ENCODE data around the gene VWC2L.

The VWC2L gene

DNA sequence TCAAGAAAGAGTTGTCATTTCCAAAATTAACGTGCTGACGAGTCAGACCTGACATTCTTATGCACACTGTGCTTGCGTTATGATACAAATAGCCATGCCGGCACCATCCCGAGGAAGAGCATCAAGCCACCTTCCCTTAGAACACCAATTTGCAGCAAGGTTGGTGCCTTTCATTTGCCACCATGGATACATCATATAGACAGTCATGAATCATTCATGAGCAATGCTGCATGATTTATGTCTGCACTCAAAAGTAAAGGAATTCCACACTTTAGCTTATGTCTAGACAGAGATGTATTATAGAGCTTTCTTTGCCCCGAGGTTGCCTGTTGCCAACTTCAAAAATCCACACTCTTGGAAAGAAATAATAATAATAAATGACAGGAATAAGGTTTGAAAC is 166.9 kb downstream of the VWC2L start:
- TF ChIP-seq, protein P1, sequence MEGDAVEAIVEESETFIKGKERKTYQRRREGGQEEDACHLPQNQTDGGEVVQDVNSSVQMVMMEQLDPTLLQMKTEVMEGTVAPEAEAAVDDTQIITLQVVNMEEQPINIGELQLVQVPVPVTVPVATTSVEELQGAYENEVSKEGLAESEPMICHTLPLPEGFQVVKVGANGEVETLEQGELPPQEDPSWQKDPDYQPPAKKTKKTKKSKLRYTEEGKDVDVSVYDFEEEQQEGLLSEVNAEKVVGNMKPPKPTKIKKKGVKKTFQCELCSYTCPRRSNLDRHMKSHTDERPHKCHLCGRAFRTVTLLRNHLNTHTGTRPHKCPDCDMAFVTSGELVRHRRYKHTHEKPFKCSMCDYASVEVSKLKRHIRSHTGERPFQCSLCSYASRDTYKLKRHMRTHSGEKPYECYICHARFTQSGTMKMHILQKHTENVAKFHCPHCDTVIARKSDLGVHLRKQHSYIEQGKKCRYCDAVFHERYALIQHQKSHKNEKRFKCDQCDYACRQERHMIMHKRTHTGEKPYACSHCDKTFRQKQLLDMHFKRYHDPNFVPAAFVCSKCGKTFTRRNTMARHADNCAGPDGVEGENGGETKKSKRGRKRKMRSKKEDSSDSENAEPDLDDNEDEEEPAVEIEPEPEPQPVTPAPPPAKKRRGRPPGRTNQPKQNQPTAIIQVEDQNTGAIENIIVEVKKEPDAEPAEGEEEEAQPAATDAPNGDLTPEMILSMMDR (conservative IDR thresholded peaks at IDR 0.05; ENCODE audit: low read depth): no peak
- peak; percentile 28 for DNase-seq (ENCODE audit: low spot score)
- H3K27ac ChIP-seq: no peak overlapping the region
- ChIA-PET CTCF (no interaction called here), POLR2A (ENCODE audit: low non-redundant PET) (no interaction called here)

DNA sequence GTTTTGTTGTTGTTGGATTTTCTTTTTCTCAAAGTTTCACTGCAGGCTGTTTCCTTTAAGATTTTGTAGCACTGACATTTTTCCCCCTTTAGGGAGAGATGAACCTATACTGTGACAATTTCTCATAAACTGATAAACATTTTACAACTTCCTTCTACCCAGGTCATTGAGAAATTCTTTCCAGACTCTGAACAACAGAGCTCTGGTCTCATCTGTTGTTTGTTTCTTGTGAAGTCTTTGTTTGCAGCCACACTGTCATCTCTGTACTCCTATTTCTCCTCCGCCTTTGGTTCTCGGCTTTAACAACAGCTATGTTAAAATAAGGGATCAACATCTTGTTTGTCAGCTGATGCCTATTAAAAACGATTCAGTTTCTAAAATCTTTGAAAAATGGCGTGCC is 167.6 kb downstream of the VWC2L start:
- ChIA-PET CTCF (interaction anchor here (0.7 kb wide), 1 partner anchor 691 kb away, joined by 3 read pairs; no protein-coding TSS in a partner anchor), POLR2A (ENCODE audit: low non-redundant PET) (no interaction called here)
- TF ChIP-seq, protein P1 (conservative IDR thresholded peaks at IDR 0.05; ENCODE audit: low read depth): no peak
- no peak overlapping the region for H3K27ac ChIP-seq
- no peak for DNase-seq (ENCODE audit: low spot score)

DNA sequence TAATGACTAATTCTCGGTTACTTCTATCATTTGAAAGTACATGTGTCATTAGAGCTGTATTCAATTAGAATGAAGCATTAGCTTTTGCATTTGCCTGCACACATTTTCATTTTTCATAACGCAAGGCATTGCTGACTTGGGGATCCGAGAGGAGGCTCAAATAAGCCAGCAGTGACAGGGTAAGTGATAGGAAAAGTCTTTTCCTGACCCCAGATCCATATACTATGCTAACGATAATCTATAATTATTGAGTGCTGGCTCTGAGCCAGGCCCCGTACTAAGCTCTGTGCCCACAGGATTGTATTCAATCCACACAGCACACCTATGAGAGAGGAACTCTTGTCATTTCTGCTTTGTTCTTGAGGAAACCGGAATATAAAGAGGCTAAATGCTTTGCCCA is 168.2 kb downstream of the VWC2L start:
- H3K27ac ChIP-seq: no peak overlapping the region
- CTCF ChIA-PET: interaction anchor here (0.7 kb wide), 1 partner anchor 690 kb away, joined by 3 read pairs; no protein-coding TSS in a partner anchor
- TF ChIP-seq, protein P1 (conservative IDR thresholded peaks at IDR 0.05; ENCODE audit: low read depth): no peak
- no peak for DNase-seq (ENCODE audit: low spot score)
- POLR2A ChIA-PET (ENCODE audit: low non-redundant PET): no interaction called here

DNA sequence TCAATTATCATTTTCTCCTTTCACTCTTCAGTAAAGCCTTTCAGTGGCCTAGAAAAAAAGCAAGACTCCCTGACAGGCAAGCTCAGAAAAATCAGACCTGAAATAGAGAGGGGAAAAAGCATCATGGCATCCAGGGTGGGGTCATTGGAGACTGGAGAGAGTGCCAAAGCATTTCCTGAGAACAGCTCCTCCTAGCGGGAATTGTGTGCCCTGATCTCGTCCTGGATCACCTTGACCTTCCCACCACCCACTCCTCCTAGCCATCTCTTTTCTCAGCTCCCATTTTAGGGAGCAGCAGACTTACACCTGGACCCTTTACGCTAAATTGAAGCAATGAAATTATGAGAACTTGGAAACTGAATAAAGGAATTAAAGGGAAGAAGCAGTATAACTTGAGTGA is 176.6 kb downstream of the VWC2L start:
- ChIA-PET CTCF (interaction anchor here (0.5 to 0.6 kb wide), 3 partner anchors 22 to 495 kb away, joined by 3 to 5 read pairs (median 3); no protein-coding TSS in a partner anchor), POLR2A (ENCODE audit: low non-redundant PET) (no interaction called here)
- H3K27ac ChIP-seq: no peak overlapping the region
- no peak for DNase-seq (ENCODE audit: low spot score)
- TF ChIP-seq, protein P1 (conservative IDR thresholded peaks at IDR 0.05; ENCODE audit: low read depth): no peak

DNA sequence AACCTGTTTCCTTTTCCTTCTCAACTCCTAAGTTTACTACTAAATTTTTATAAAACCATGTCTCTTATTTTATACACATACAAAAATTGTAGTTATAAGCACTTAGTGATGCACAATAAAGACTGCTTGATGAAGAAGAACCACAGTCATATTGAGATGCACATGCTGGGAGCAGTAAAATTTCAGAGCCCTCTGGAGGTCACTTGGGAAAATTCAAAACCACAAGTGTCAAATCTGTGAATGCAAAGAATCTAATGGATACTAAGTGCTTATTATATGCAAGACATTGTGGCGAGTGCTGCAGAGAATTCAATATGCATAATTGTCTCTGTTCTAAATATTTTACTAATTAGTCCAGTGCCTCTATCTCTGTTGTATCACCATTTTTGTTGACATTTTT is 180.5 kb downstream of the VWC2L start:
- POLR2A ChIA-PET (ENCODE audit: low non-redundant PET): no interaction called here
- no peak overlapping the region for H3K27ac ChIP-seq
- no peak for DNase-seq (ENCODE audit: low spot score)
- CTCF ChIA-PET: no interaction called here
- TF ChIP-seq, protein P1 (conservative IDR thresholded peaks at IDR 0.05; ENCODE audit: low read depth): 0 out of 2 replicates have a peak, but pooled peaks have one; percentile 18

DNA sequence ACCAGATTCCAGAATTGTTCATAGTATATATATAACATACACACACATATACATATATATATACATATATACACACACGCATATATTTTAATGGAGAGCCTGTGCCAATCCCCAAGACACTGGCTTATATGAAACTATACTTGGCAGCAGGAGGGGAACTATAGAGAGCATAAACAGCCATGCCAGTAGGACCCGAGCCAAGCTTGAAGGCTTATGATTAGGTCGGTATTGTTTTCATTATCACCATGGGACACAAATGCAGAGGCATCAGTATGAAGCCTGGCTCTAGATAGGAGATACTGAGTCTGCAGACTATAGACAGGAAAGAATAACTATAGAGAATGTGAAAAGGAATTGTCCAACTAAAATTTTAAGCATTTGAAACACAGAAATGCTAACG is 181.2 kb downstream of the VWC2L start:
- DNase-seq (ENCODE audit: low spot score): no peak
- TF ChIP-seq, protein P1 (conservative IDR thresholded peaks at IDR 0.05; ENCODE audit: low read depth): no peak
- ChIA-PET CTCF (interaction anchor here (0.6 kb wide), 1 partner anchor 1068 kb away, joined by 4 read pairs; no protein-coding TSS in a partner anchor), POLR2A (ENCODE audit: low non-redundant PET) (no interaction called here)
- H3K27ac ChIP-seq: no peak overlapping the region

Measured in RWPE1 (cell line).